ENCODE data around the gene TPSG1. TPM values are rescaled to one million over a fixed set of nuclear protein-coding genes. Genes with fewer than 3 reads are reported as not detected.
"Not testable (repeated sequence)": the region's sequence is repeated elsewhere in the genome, so short reads cannot be mapped to it uniquely, and the experiment has no call there.

The TPSG1 gene
- polyA plus RNA-seq, 5 donors = 0.29 to 0.60 (median 0.37) TPM; not detected in 1

GRCh38 chr16:1257561-1258224 is 32.6 kb upstream of the TPSG1 start:
- no peak for DNase-seq

GRCh38 chr16:1256874-1257322 is 31.8 kb upstream of the TPSG1 start:
- DNase-seq = no peak

- not testable (repeated sequence) for DNase-seq
These were observed 31.3 kb upstream of the TPSG1 start for GRCh38 chr16:1256296-1256873.

GRCh38 chr16:1255276-1256122 is 30.4 kb upstream of the TPSG1 start, which contains the start of gene TPSD1:
TSS of gene TPSD1 (plus strand) at chr16:1256069. CDS start at chr16:1256281, 212 bp downstream.
- not testable (repeated sequence) for DNase-seq

- DNase-seq = not testable (repeated sequence)
These were observed 29.8 kb upstream of the TPSG1 start for GRCh38 chr16:1254821-1255220.

GRCh38 chr16:1253701-1254364 is 28.8 kb upstream of the TPSG1 start:
- DNase-seq = not testable (repeated sequence)

- not testable (repeated sequence) for DNase-seq
These were observed 24.1 kb upstream of the TPSG1 start for GRCh38 chr16:1249031-1249755.

GRCh38 chr16:1247903-1248537 is 23.0 kb upstream of the TPSG1 start:
- DNase-seq = not testable (repeated sequence)

- no peak for DNase-seq
These were observed 20.5 kb upstream of the TPSG1 start for GRCh38 chr16:1245452-1246020.

- no peak for DNase-seq
These were observed 19.8 kb upstream of the TPSG1 start for GRCh38 chr16:1244881-1245280.

- not testable (repeated sequence) for DNase-seq
These were observed 19.1 kb upstream of the TPSG1 start for GRCh38 chr16:1243907-1244850.

- not testable (repeated sequence) for DNase-seq
These were observed 18.3 kb upstream of the TPSG1 start for GRCh38 chr16:1243363-1243762.

- DNase-seq = not testable (repeated sequence)
These were observed 16.0 kb upstream of the TPSG1 start for GRCh38 chr16:1241081-1241480.

- DNase-seq = not testable (repeated sequence)
These were observed 15.4 kb upstream of the TPSG1 start, which contains the start of gene TPSAB1 for GRCh38 chr16:1240436-1240835. TSS of gene TPSAB1 (plus strand) at chr16:1240705. CDS start at chr16:1240939, 234 bp downstream.

- DNase-seq = not testable (repeated sequence)
These were observed 14.5 kb upstream of the TPSG1 start for GRCh38 chr16:1239575-1239974.

- DNase-seq = not testable (repeated sequence)
These were observed 13.8 kb upstream of the TPSG1 start for GRCh38 chr16:1238909-1239308.

- DNase-seq = no peak
These were observed 12.9 kb upstream of the TPSG1 start for GRCh38 chr16:1237990-1238389.

- DNase-seq = not testable (repeated sequence)
These were observed 11.6 kb upstream of the TPSG1 start for GRCh38 chr16:1236659-1237058.

All from right lung (tissue), 5 donors.